GM10266 (cell line): ENCODE results near the gene KLF2.
A peak's percentile ranks its signal among the peaks of the same experiment; 100 is the strongest.

Experiments
- DNase-seq: peaks from one replicate; pipeline ENCODE4 v3.0.0; 2012; ENCODE audit errors: extremely low spot score
- CTCF ChIP-seq: IDR thresholded peaks from 2 replicates; pipeline ENCODE4 v1.5.1; 2012; ENCODE audit warnings: mild to moderate bottlenecking, low read depth; ENCODE audit not compliant: control insufficient read depth, insufficient read depth; ENCODE audit errors: missing control alignments

KLF2 gene

DNA sequence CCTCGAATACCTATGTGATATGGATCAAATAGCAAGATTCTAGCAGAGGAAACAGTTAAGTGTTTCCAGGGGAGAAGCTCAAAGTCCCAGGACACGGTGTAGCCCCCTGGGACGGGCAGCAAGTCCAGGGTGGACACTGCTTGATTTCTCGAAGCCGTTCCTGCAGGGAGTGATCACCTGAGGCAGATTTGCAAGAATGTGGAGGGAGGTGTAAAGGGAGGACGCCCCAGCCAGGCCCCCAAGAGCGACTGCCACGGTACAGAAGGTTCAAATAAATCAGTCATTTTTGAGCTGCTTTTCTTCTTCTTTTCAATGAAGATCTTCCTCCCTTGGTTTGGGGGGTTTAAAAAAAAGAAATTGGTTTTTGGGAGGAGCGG, 41.4 kb downstream of the KLF2 start:
- no peak for DNase-seq
- TF ChIP-seq CTCF = no peak

GRCh38 chr19:16366433-16367260, 42.0 kb downstream of the KLF2 start:
- no peak for TF ChIP-seq CTCF
- DNase-seq = peak; percentile 70

GRCh38 chr19:16367261-16367683, 42.6 kb downstream of the KLF2 start:
- DNase-seq = peak; percentile 65
- no peak for TF ChIP-seq CTCF

DNA sequence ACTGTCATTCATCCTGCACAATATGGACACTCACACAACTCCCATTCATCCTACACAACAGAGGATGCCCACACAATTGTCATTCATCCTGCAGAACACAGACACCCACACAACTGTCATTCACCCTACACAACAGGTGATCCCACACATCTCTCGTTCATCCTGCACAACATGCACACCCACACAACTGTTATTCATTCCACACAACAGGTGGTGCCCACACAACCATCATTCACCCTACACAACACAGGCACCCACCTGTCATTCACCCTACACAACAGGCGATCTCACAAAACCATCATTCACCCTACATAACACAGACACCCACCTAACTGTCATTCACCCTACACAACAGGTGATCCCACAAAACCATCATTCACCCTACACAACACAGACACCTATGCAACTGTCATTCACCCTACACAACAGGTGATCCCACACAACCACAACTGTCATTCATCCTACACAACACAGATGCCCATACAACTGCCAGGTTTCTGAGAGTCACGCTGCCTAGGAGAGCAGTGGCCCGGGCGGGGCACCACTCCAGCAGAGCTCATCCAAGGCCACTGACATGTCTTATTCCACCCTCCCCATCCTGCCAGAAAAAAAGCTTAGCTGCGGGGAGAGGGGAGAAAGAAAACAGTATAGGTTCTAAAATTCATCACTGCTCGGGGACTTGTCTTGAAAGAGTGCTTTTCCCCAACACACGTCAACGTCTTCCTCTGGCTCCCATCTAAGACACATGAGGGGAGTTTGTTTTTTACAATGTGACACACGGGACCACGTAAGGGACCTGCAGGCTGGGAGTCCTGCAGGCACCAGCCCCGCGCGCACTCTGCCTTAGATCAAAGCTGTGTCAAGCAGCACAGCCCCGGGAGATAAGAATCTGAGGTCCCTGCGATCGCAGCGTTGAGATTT, 44.0 kb downstream of the KLF2 start:
- no peak for TF ChIP-seq CTCF
- no peak for DNase-seq

- TF ChIP-seq CTCF = no peak
Measured at GRCh38 chr19:16369306-16369663, 44.7 kb downstream of the KLF2 start.

DNA sequence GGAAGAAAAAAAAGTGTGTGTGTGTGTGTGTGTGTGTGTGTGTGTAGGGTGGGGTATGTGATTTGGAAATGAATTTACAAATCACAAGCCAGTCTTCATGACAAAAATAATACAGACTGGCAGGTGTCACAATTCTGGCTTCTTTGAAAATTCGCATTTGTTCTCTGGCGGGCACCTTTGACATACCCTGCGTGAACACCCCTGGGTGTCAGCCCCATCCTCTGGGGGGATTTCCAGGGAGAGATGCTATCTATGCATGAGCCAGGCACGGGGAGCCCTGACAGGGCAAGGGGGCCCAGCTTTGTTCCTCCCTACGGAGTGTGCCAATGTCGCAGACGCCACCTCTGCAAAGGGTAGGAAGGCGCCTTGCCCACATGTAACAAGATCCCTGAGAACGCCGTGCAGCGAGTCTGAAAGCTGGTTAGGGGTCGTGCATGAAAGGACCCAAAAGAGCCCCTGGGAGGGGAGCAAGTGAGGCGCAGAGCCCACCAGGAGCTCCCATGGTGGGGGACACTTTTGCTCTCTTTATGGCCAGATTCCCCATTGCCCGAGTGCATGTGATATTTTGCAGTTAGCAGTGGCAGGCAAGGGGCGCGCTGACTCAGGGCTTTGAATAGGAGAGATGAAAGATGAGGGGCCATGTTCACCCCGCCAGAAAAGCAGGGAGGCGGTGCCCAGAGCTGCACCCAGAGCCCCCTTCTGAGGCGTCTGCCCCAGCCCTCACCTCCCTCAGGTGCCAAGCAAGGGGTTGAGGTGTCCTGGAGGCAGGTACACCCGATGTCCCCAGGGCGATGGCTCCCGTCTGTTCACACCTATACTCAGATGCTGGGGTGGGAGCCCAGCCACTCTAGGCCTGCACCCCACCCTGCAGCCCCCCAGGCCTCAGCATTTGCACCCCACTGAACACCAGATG, 45.3 kb downstream of the KLF2 start:
- no peak for TF ChIP-seq CTCF
- DNase-seq = no peak

More at GRCh38 chr19:16369306-16369663, 44.7 kb downstream of the KLF2 start:
- DNase-seq = no peak
